Measurements from ENCODE around the gene EMCN. TPM values are rescaled to one million over a fixed set of nuclear protein-coding genes. Genes with fewer than 3 reads are reported as not detected.
"Not testable (repeated sequence)": the region's sequence is repeated elsewhere in the genome, so short reads cannot be mapped to it uniquely, and the experiment has no call there.

Gene EMCN
- total and polyA plus RNA-seq, 2 donors (not counting 1 experiment from before 2014, with no cell fraction given): not detected

- no peak for ATAC-seq (ENCODE audit: low read depth)
- no peaks in the 10 kb centered on the region for H3K27me3 Mint-ChIP-seq
- no peak overlapping the region for H3K4me3 ChIP-seq (ENCODE audit: control extremely low read depth in 1 of 5, extremely low read depth in 1 of 5, insufficient read depth in 1 of 5, low read depth in 2 of 5, low read length in 4 of 5)
- H3K27me3 ChIP-seq (replicated peaks in 1 of 4; ENCODE audit: control extremely low read depth in 1 of 4, control insufficient read depth in 3 of 4, insufficient read depth in 4 of 4, low read length in 3 of 4): no peaks in the 10 kb centered on the region
- H3K9ac ChIP-seq (ENCODE audit: low read length): no peak overlapping the region
- no peaks in the 10 kb centered on the region for H4K20me1 ChIP-seq (ENCODE audit: control insufficient read depth, insufficient read depth, low read length, poor library complexity, severe bottlenecking)
- H3K27ac Mint-ChIP-seq: no peak overlapping the region
- H3K4me2 ChIP-seq (replicated peaks; ENCODE audit: low read depth, low read length, poor library complexity, severe bottlenecking): no peak overlapping the region
- intact Hi-C loops (cut with micrococcal nuclease): no loop called here
- CTCF ChIA-PET: no interaction called here
- no peaks in the 10 kb centered on the region for H3K4me1 ChIP-seq (ENCODE audit: control insufficient read depth in 2 of 2, insufficient read depth in 2 of 2, low read length in 2 of 2)
- no peak for TF ChIP-seq CTCF (IDR thresholded peaks at IDR 0.05)
- TF ChIP-seq EZH2 (IDR thresholded peaks at IDR 0.05; ENCODE audit: borderline replicate concordance, insufficient read depth, low read depth, low read length, poor library complexity, severe bottlenecking): no peak
- no peak overlapping the region for H3K4me3 Mint-ChIP-seq
- H3K36me3 ChIP-seq (replicated peaks in 1 of 2; ENCODE audit: control extremely low read depth in 1 of 2, control insufficient read depth in 1 of 2, extremely low read depth in 1 of 2, insufficient read depth in 2 of 2, low read length in 1 of 2): no peaks in the 10 kb centered on the region
- peaks cover 2% of the 10 kb centered on the region for H3K9me3 Mint-ChIP-seq (ENCODE audit: insufficient read depth)
- no peak overlapping the region for H3K27ac ChIP-seq (ENCODE audit: low read length in 2 of 2)
- POLR2A ChIA-PET: no interaction called here
- no peak for DNase-seq
- H3K9me3 ChIP-seq (ENCODE audit: control extremely low read depth in 1 of 3, control insufficient read depth in 2 of 3, insufficient read depth in 1 of 3, low read length in 2 of 3): no peaks in the 10 kb centered on the region
- no peaks in the 10 kb centered on the region for H3K4me1 Mint-ChIP-seq
- no peak overlapping the region for H2AFZ ChIP-seq (ENCODE audit: insufficient read depth, low read depth, low read length, poor library complexity, severe bottlenecking)
- WGBS (ENCODE audit: insufficient coverage): no CpG with 5 or more reads among the region's 1 CpG
- H3K79me2 ChIP-seq (ENCODE audit: control insufficient read depth, insufficient read depth, low read length): no peaks in the 10 kb centered on the region
Measured at GRCh38 chr4:100391086-100391485, 126.7 kb downstream of the EMCN start.

- 50% methylated on average over 1 of the region's 1 CpG for WGBS (ENCODE audit: insufficient coverage)
- TF ChIP-seq CTCF (IDR thresholded peaks at IDR 0.05): no peak
- POLR2A ChIA-PET: no interaction called here
Measured at GRCh38 chr4:100386270-100386669, 131.6 kb downstream of the EMCN start.

GRCh38 chr4:100380401-100380800 is 137.4 kb downstream of the EMCN start:
- H3K27ac ChIP-seq (ENCODE audit: low read length in 2 of 2); H3K4me1 ChIP-seq (ENCODE audit: control insufficient read depth in 2 of 2, insufficient read depth in 2 of 2, low read length in 2 of 2); POLR2A ChIA-PET; H3K9me3 Mint-ChIP-seq (ENCODE audit: insufficient read depth); H3K9me3 ChIP-seq (ENCODE audit: control extremely low read depth in 1 of 3, control insufficient read depth in 2 of 3, insufficient read depth in 1 of 3, low read length in 2 of 3); H2AFZ ChIP-seq (ENCODE audit: insufficient read depth, low read depth, low read length, poor library complexity, severe bottlenecking); H4K20me1 ChIP-seq (ENCODE audit: control insufficient read depth, insufficient read depth, low read length, poor library complexity, severe bottlenecking); intact Hi-C loops (cut with micrococcal nuclease); H3K4me3 Mint-ChIP-seq; ATAC-seq (ENCODE audit: low read depth); H3K4me2 ChIP-seq (replicated peaks; ENCODE audit: low read depth, low read length, poor library complexity, severe bottlenecking); H3K9ac ChIP-seq (ENCODE audit: low read length); H3K27me3 ChIP-seq (replicated peaks in 1 of 4; ENCODE audit: control extremely low read depth in 1 of 4, control insufficient read depth in 3 of 4, insufficient read depth in 4 of 4, low read length in 3 of 4); H3K36me3 ChIP-seq (replicated peaks in 1 of 2; ENCODE audit: control extremely low read depth in 1 of 2, control insufficient read depth in 1 of 2, extremely low read depth in 1 of 2, insufficient read depth in 2 of 2, low read length in 1 of 2); DNase-seq; H3K79me2 ChIP-seq (ENCODE audit: control insufficient read depth, insufficient read depth, low read length); H3K4me3 ChIP-seq (ENCODE audit: control extremely low read depth in 1 of 5, extremely low read depth in 1 of 5, insufficient read depth in 1 of 5, low read depth in 2 of 5, low read length in 4 of 5); H3K27ac Mint-ChIP-seq; H3K4me1 Mint-ChIP-seq: not testable (repeated sequence)
- CTCF ChIA-PET: interaction anchor here (1.2 kb wide), 1 partner anchor 8 kb away, joined by 4 read pairs; no protein-coding TSS in a partner anchor
- peaks cover 16% of the 10 kb centered on the region for H3K27me3 Mint-ChIP-seq
- 83% methylated on average over 1 of the region's 1 CpG for WGBS (ENCODE audit: insufficient coverage)

More at GRCh38 chr4:100386270-100386669, 131.6 kb downstream of the EMCN start:
- Histone ChIP-seq H3K36me3 (replicated peaks in 1 of 2; ENCODE audit: control extremely low read depth in 1 of 2, control insufficient read depth in 1 of 2, extremely low read depth in 1 of 2, insufficient read depth in 2 of 2, low read length in 1 of 2) (no peaks in the 10 kb centered on the region), H3K27ac (ENCODE audit: low read length in 2 of 2) (no peak overlapping the region), H3K9ac (ENCODE audit: low read length) (no peak overlapping the region), H3K27me3 (replicated peaks in 1 of 4; ENCODE audit: control extremely low read depth in 1 of 4, control insufficient read depth in 3 of 4, insufficient read depth in 4 of 4, low read length in 3 of 4) (no peaks in the 10 kb centered on the region), H2AFZ (ENCODE audit: insufficient read depth, low read depth, low read length, poor library complexity, severe bottlenecking) (no peak overlapping the region), H3K9me3 (ENCODE audit: control extremely low read depth in 1 of 3, control insufficient read depth in 2 of 3, insufficient read depth in 1 of 3, low read length in 2 of 3) (no peaks in the 10 kb centered on the region), H3K79me2 (ENCODE audit: control insufficient read depth, insufficient read depth, low read length) (no peaks in the 10 kb centered on the region), H4K20me1 (ENCODE audit: control insufficient read depth, insufficient read depth, low read length, poor library complexity, severe bottlenecking) (no peaks in the 10 kb centered on the region), H3K4me2 (replicated peaks; ENCODE audit: low read depth, low read length, poor library complexity, severe bottlenecking) (no peak overlapping the region), H3K4me1 (ENCODE audit: control insufficient read depth in 2 of 2, insufficient read depth in 2 of 2, low read length in 2 of 2) (no peaks in the 10 kb centered on the region), H3K4me3 (ENCODE audit: control extremely low read depth in 1 of 5, extremely low read depth in 1 of 5, insufficient read depth in 1 of 5, low read depth in 2 of 5, low read length in 4 of 5) (no peak overlapping the region)
- DNase-seq: no peak
- ATAC-seq (ENCODE audit: low read depth): no peak
- Mint-ChIP-seq H3K9me3 (ENCODE audit: insufficient read depth) (no peaks in the 10 kb centered on the region), H3K4me3 (no peak overlapping the region), H3K27me3 (no peaks in the 10 kb centered on the region), H3K4me1 (no peaks in the 10 kb centered on the region), H3K27ac (no peak overlapping the region)
- intact Hi-C loops (cut with micrococcal nuclease): no loop called here
- CTCF ChIA-PET: interaction anchor here (1.3 kb wide), 1 partner anchor 14 kb away, joined by 5 read pairs; no protein-coding TSS in a partner anchor
